PC-9 (cell line): ENCODE data around the gene NET1.

ENCODE experiments used
- CTCF ChIP-seq: fragments of 200-600 bp; sonication (generic); conservative IDR thresholded peaks from 2 replicates; pipeline ENCODE4 v1.6.1; 2017; ENCODE audit warnings: mixed run types, antibody characterized with exemption, mild to moderate bottlenecking, moderate library complexity
- EZH2 ChIP-seq: fragments of 200-600 bp; sonication (generic); IDR thresholded peaks from 2 replicates; pipeline ENCODE4 v1.8.0; 2017; ENCODE audit warnings: antibody characterized with exemption, low read depth

- TF ChIP-seq CTCF (no peak), EZH2 (no peak)
These were observed 73.8 kb downstream of the NET1 start for GRCh38 chr10:5485948-5486852.
